ENCODE results near the gene BTF3L4. TPM values are rescaled to one million over a fixed set of nuclear protein-coding genes. Genes with fewer than 3 reads are reported as not detected.

Gene BTF3L4
- total and polyA plus RNA-seq, 2 experiments from 2014 or later: 68.6 to 100 TPM

DNA sequence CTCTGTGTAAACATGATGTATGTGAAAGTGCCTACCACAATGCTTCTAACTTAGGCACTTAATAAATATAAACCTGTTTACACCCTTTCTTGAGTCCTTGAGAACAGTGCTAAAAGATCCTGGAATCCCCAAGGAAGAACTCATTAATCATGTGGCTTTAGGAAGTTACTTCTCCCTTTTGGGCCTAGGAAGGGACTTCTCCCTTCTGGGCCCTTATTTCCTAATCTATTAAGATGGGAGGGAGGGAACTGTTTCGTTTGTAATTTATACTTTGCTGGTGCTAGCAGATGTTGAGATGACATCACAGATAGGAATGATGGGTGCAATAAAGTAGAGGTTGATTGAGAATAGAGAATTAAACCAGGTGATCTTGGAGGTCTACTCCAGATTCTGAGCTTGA is 1.2 kb downstream of the BTF3L4 start:
- H3K4me2 ChIP-seq (ENCODE audit: unreplicated experiment): peak overlapping the region; percentile 97
- peak overlapping the region; percentile 94 for H3K9ac ChIP-seq
- 0 to 6% methylated on average over 1 of the region's 1 CpG for WGBS, 2 experiments (ENCODE audit: low coverage in 1 of 2, low lambda C conversion rate in 2 of 2, missing lambda C conversion rate in 2 of 2)
- peak; percentile 30 for DNase-seq
- H3K4me1 ChIP-seq (ENCODE audit: insufficient read depth): peaks cover 41% of the 10 kb centered on the region
- H3K27ac ChIP-seq: peak overlapping the region; percentile 90
- in situ Hi-C loops (cut with MboI): no loop called here
- no peaks in the 10 kb centered on the region for H3K9me3 ChIP-seq (ENCODE audit: low read depth)
- no peak overlapping the region for H2AFZ ChIP-seq
- no peaks in the 10 kb centered on the region for H3K27me3 ChIP-seq (replicated peaks; ENCODE audit: insufficient read depth)
- H3K79me2 ChIP-seq (ENCODE audit: insufficient read depth): peaks cover 88% of the 10 kb centered on the region
- peaks cover 39% of the 10 kb centered on the region; the same call in 1 of the 2 replicates for H3F3A ChIP-seq (ENCODE audit: insufficient read depth)
- no peak for TF ChIP-seq EZH2 (IDR thresholded peaks at IDR 0.05; ENCODE audit: insufficient read depth, poor library complexity, severe bottlenecking)
- TF ChIP-seq EZH2phosphoT487 (IDR thresholded peaks at IDR 0.05; ENCODE audit: insufficient read depth, low read depth): no peak
- H3K36me3 ChIP-seq (ENCODE audit: low read depth): peaks cover 19% of the 10 kb centered on the region
- H3K9me2 ChIP-seq (ENCODE audit: insufficient read depth): no peaks in the 10 kb centered on the region
- H3K4me3 ChIP-seq: peak overlapping the region; percentile 97
- no peaks in the 10 kb centered on the region; the same call in none of the 2 replicates for H4K20me1 ChIP-seq (ENCODE audit: insufficient read depth)

DNA sequence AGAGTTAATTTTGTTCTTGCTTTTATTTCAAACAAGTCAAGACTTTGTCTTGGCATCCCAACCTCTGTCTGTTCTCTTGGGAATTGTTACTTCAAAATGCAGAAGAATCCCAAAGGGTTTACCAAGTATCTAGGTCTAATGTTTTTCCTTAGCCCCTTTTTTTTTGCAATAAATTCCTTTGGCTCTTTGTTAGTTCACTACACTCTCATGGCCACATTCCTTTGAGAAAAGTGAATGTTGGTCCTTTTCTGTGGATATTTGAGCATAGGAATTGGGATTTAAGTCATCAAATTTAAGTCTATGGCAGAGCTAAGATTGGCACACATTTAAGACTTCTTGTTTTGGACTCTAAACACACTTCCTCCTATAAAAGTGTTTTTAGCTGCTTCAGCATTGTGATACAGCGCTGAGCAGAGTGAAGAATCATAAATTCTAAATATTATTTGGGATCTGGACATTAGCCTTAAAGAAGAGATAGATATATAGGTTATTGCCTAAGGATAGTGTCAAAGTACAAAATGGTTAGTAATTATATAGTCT is 1.9 kb downstream of the BTF3L4 start:
- H3K9me3 ChIP-seq (ENCODE audit: low read depth): no peaks in the 10 kb centered on the region
- WGBS, 2 experiments (ENCODE audit: low coverage in 1 of 2, low lambda C conversion rate in 2 of 2, missing lambda C conversion rate in 2 of 2): 95 to 98% methylated on average over 1 of the region's 1 CpG
- peak overlapping the region; percentile 90 for H3K27ac ChIP-seq
- peaks cover 39% of the 10 kb centered on the region; the same call in 1 of the 2 replicates for H3F3A ChIP-seq (ENCODE audit: insufficient read depth)
- peaks cover 24% of the 10 kb centered on the region for H3K36me3 ChIP-seq (ENCODE audit: low read depth)
- H4K20me1 ChIP-seq (ENCODE audit: insufficient read depth): no peaks in the 10 kb centered on the region; the same call in none of the 2 replicates
- H2AFZ ChIP-seq: no peak overlapping the region
- peaks cover 41% of the 10 kb centered on the region for H3K4me1 ChIP-seq (ENCODE audit: insufficient read depth)
- peak; percentile 20 for DNase-seq
- H3K9ac ChIP-seq: peak overlapping the region; percentile 94; the same call in 1 of the 2 replicates
- no peak for TF ChIP-seq EZH2 (IDR thresholded peaks at IDR 0.05; ENCODE audit: insufficient read depth, poor library complexity, severe bottlenecking)
- H3K4me2 ChIP-seq (ENCODE audit: unreplicated experiment): peak overlapping the region; percentile 97
- peak overlapping the region; percentile 97 for H3K4me3 ChIP-seq
- no peaks in the 10 kb centered on the region for H3K9me2 ChIP-seq (ENCODE audit: insufficient read depth)
- H3K27me3 ChIP-seq (replicated peaks; ENCODE audit: insufficient read depth): no peaks in the 10 kb centered on the region
- in situ Hi-C loops (cut with MboI): no loop called here
- H3K79me2 ChIP-seq (ENCODE audit: insufficient read depth): peaks cover 88% of the 10 kb centered on the region

DNA sequence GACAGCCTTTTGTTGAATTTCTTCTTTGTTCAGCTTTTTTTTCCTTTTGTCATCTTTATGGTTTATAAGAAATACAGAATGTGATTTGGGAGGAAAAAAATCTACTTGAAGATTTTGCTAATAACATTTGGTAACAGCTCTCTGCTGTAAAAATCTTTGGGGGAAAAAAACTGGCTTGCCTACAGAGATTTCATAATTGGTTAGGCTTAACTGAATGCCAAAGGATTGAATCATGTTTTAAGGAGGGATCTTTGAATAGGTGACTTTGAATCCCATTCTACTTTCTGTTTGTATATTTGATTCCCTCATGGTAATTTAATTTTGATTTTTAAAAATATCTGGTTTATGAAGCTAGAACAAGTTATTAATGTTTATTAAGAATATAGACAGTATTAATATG is 3.2 kb downstream of the BTF3L4 start:
- in situ Hi-C loops (cut with MboI): no loop called here
- H3K4me3 ChIP-seq: peak overlapping the region; percentile 41
- peak overlapping the region; percentile 97 for H3K4me2 ChIP-seq (ENCODE audit: unreplicated experiment)
- peak; percentile 71 for DNase-seq
- no peak overlapping the region for H2AFZ ChIP-seq
- H3F3A ChIP-seq (ENCODE audit: insufficient read depth): peaks cover 39% of the 10 kb centered on the region; the same call in 1 of the 2 replicates
- no peaks in the 10 kb centered on the region; the same call in none of the 2 replicates for H4K20me1 ChIP-seq (ENCODE audit: insufficient read depth)
- no peaks in the 10 kb centered on the region for H3K9me3 ChIP-seq (ENCODE audit: low read depth)
- peaks cover 32% of the 10 kb centered on the region for H3K4me1 ChIP-seq (ENCODE audit: insufficient read depth)
- H3K9ac ChIP-seq: 0 out of 2 replicates have a peak overlapping the region, but pooled peaks have one; percentile 2
- peak overlapping the region; percentile 20 for H3K27ac ChIP-seq
- H3K79me2 ChIP-seq (ENCODE audit: insufficient read depth): peaks cover 88% of the 10 kb centered on the region
- no peaks in the 10 kb centered on the region for H3K27me3 ChIP-seq (replicated peaks; ENCODE audit: insufficient read depth)
- peaks cover 35% of the 10 kb centered on the region for H3K36me3 ChIP-seq (ENCODE audit: low read depth)
- H3K9me2 ChIP-seq (ENCODE audit: insufficient read depth): no peaks in the 10 kb centered on the region
- no peak for TF ChIP-seq EZH2phosphoT487 (IDR thresholded peaks at IDR 0.05; ENCODE audit: insufficient read depth, low read depth)

DNA sequence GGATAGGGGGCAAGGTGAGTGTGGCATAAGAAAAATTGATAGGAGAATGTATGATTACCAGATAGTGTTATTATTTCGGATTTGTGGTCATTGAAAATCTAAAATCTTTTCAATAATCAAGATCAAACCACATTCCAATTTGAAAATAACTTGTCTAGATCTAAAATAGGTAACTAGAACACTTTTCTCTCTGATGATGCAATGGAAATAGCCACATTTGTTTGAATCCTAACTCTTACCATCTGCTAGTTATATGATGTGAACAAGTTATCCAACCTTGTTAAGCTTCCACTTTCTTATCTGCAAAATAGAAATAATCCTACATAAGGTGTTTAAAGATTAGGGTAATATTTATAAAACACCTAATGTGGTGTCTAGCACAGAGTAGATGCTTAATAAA is 3.8 kb downstream of the BTF3L4 start:
- Histone ChIP-seq H3K27ac (no peak overlapping the region), H4K20me1 (ENCODE audit: insufficient read depth) (no peaks in the 10 kb centered on the region; the same call in none of the 2 replicates), H3K27me3 (replicated peaks; ENCODE audit: insufficient read depth) (no peaks in the 10 kb centered on the region), H3K4me1 (ENCODE audit: insufficient read depth) (peaks cover 32% of the 10 kb centered on the region), H3K36me3 (ENCODE audit: low read depth) (peaks cover 40% of the 10 kb centered on the region), H3K4me2 (ENCODE audit: unreplicated experiment) (peak overlapping the region; percentile 97), H3K9ac (no peak overlapping the region), H3K4me3 (peak overlapping the region; percentile 41; the same call in 1 of the 2 replicates), H3F3A (ENCODE audit: insufficient read depth) (peaks cover 33% of the 10 kb centered on the region; the same call in 1 of the 2 replicates), H3K79me2 (ENCODE audit: insufficient read depth) (peaks cover 88% of the 10 kb centered on the region), H2AFZ (no peak overlapping the region), H3K9me2 (ENCODE audit: insufficient read depth) (no peaks in the 10 kb centered on the region), H3K9me3 (ENCODE audit: low read depth) (no peaks in the 10 kb centered on the region)
- no peak for DNase-seq
- in situ Hi-C loops (cut with MboI): no loop called here
- WGBS, 2 experiments (ENCODE audit: low coverage in 1 of 2, low lambda C conversion rate in 2 of 2, missing lambda C conversion rate in 2 of 2): 100% methylated on average over 1 of the region's 1 CpG
- TF ChIP-seq EZH2 (IDR thresholded peaks at IDR 0.05; ENCODE audit: insufficient read depth, poor library complexity, severe bottlenecking) (no peak), EZH2phosphoT487 (IDR thresholded peaks at IDR 0.05; ENCODE audit: insufficient read depth, low read depth) (no peak)
